Caco-2 (cell line): ENCODE measurements around the gene C4orf54. TPM values are rescaled to one million over a fixed set of nuclear protein-coding genes. Genes with fewer than 3 reads are reported as not detected.

Experiments
- BruUV-seq: library from RNA; stranded (reverse); fragments of 400-500 nt; replicated peaks from 2 replicates; lab custom pipeline; 2021; lab: Mats Ljungman, UMichigan
- CTCF ChIA-PET: fragments of 300-600 bp; sonication (Branson Sonifier 250); formaldehyde crosslinking; loops from one replicate; lab custom pipeline; 2022; ENCODE audit warnings: antibody characterized with exemption; lab: Charles Lee
- POLR2A ChIA-PET: fragments of 300-600 bp; sonication (Branson Sonifier 250); formaldehyde crosslinking; loops from one replicate; lab custom pipeline; 2022; ENCODE audit warnings: antibody characterized with exemption; lab: Charles Lee
- DNase-seq, 2 experiments: peaks; one replicate each; pipeline versions ENCODE4 v3.0.0 to v3.0.0-alpha.2; 2020 to 2022
- H3K27me3 ChIP-seq: replicated peaks from 2 replicates; pipeline ENCODE4 v1.6.0; 2011; ENCODE audit warnings: low read length; ENCODE audit not compliant: control insufficient read depth, insufficient read depth
- H3K36me3 ChIP-seq: 2 replicates; pipeline ENCODE4 v1.5.1; 2011; ENCODE audit warnings: low read length; ENCODE audit not compliant: control insufficient read depth, insufficient read depth
- H3K4me1 ChIP-seq: fragments of 250-450 bp; sonication (Bioruptor Pico); 2 replicates; pipeline ENCODE4 v1.5.1; 2020; ENCODE audit warnings: mild to moderate bottlenecking
- H3K4me3 ChIP-seq: 2 replicates; pipeline ENCODE4 v1.5.1; 2011; ENCODE audit warnings: low read depth, mild to moderate bottlenecking, control low read depth, low read length
- H3K9me3 ChIP-seq: fragments of 250-450 bp; sonication (Bioruptor Pico); 2 replicates; pipeline ENCODE4 v1.5.1; 2020; ENCODE audit warnings: mild to moderate bottlenecking, moderate library complexity
- H3K27ac Mint-ChIP-seq: one replicate; pipeline ENCODE4 v1.8.0; 2022; ENCODE audit warnings: mixed read lengths; ENCODE audit not compliant: unreplicated experiment
- H3K27me3 Mint-ChIP-seq: one replicate; pipeline ENCODE4 v1.8.0; 2022; ENCODE audit warnings: mixed read lengths; ENCODE audit not compliant: insufficient read depth, unreplicated experiment
- H3K36me3 Mint-ChIP-seq: one replicate; pipeline ENCODE4 v1.8.0; 2022; ENCODE audit warnings: mild to moderate bottlenecking, mixed read lengths; ENCODE audit not compliant: insufficient read depth, unreplicated experiment
- H3K4me1 Mint-ChIP-seq: one replicate; pipeline ENCODE4 v1.8.0; 2022; ENCODE audit warnings: low read depth, mixed read lengths; ENCODE audit not compliant: unreplicated experiment
- H3K4me3 Mint-ChIP-seq: one replicate; pipeline ENCODE4 v1.8.0; 2022; ENCODE audit warnings: mild to moderate bottlenecking, moderate library complexity, mixed read lengths; ENCODE audit not compliant: unreplicated experiment
- H3K9me3 Mint-ChIP-seq: one replicate; pipeline ENCODE4 v1.8.0; 2022; ENCODE audit warnings: mixed read lengths; ENCODE audit not compliant: unreplicated experiment
- CTCF ChIP-seq, 2 experiments: fragments of 200-600 bp in 1 of 2; IDR thresholded peaks; 1 replicate in 1 of 2; 2 replicates in 1 of 2; pipeline versions ENCODE4 v1.5.1 to v1.8.0; 2011 to 2022; ENCODE audit warnings: antibody characterized with exemption in 1 of 2, control low read depth in 1 of 2, inconsistent platforms in 1 of 2, low read depth in 1 of 2, low read length in 1 of 2, mild to moderate bottlenecking in 1 of 2, moderate library complexity in 1 of 2; ENCODE audit not compliant: insufficient read depth in 1 of 2, severe bottlenecking in 1 of 2, unreplicated experiment in 1 of 2
- intact Hi-C: fragments of 100-400 bp; cut with micrococcal nuclease; formaldehyde crosslinking; loops from one replicate; pipeline ENCODE4 v1.10.0; 2022; ENCODE audit not compliant: unreplicated experiment
- total RNA-seq: library from RNA; stranded (reverse); gene quantifications from 2 replicates; pipeline ENCODE4 v1.2.3, GENCODE V29; 2022

C4orf54 gene
- total RNA-seq, 1 experiment from 2014 or later: not detected

GRCh38 chr4:99630857-99631360, 26.7 kb downstream of the C4orf54 start:
- DNase-seq: no peak
- H3K27ac Mint-ChIP-seq: no peak overlapping the region
- no peak for TF ChIP-seq CTCF (IDR thresholded peaks at IDR 0.05; ENCODE audit: insufficient read depth in 1 of 2, low read depth in 1 of 2, low read length in 1 of 2, severe bottlenecking in 1 of 2, unreplicated experiment in 1 of 2)
- BruUV-seq: no TSS peak
- no peaks in the 10 kb centered on the region for H3K36me3 Mint-ChIP-seq
- Histone ChIP-seq H3K9me3 (no peaks in the 10 kb centered on the region), H3K27me3 (no peaks in the 10 kb centered on the region), H3K4me1 (no peaks in the 10 kb centered on the region; the same call in 1 of the 2 replicates), H3K4me3 (no peak overlapping the region), H3K36me3 (no peaks in the 10 kb centered on the region)
- H3K9me3 Mint-ChIP-seq: no peaks in the 10 kb centered on the region
- H3K4me3 Mint-ChIP-seq: no peak overlapping the region
- no peaks in the 10 kb centered on the region for H3K27me3 Mint-ChIP-seq
- ChIA-PET POLR2A (no interaction called here), CTCF (no interaction called here)
- intact Hi-C loops: no loop called here
- H3K4me1 Mint-ChIP-seq: peaks cover 9% of the 10 kb centered on the region

- TF ChIP-seq CTCF (IDR thresholded peaks at IDR 0.05; ENCODE audit: insufficient read depth in 1 of 2, low read depth in 1 of 2, low read length in 1 of 2, severe bottlenecking in 1 of 2, unreplicated experiment in 1 of 2): no peak
- H3K36me3 Mint-ChIP-seq: no peaks in the 10 kb centered on the region
- H3K4me3 Mint-ChIP-seq: no peak overlapping the region
Observed at GRCh38 chr4:99629962-99630554, 27.6 kb downstream of the C4orf54 start.

GRCh38 chr4:99628040-99628439, 29.6 kb downstream of the C4orf54 start:
- H3K36me3 ChIP-seq: no peaks in the 10 kb centered on the region
- peaks cover 9% of the 10 kb centered on the region for H3K4me1 Mint-ChIP-seq
- H3K27me3 ChIP-seq: no peaks in the 10 kb centered on the region
- H3K4me3 Mint-ChIP-seq: no peak overlapping the region
- H3K4me1 ChIP-seq: no peaks in the 10 kb centered on the region; the same call in 1 of the 2 replicates
- no peak for TF ChIP-seq CTCF (IDR thresholded peaks at IDR 0.05; ENCODE audit: insufficient read depth in 1 of 2, low read depth in 1 of 2, low read length in 1 of 2, severe bottlenecking in 1 of 2, unreplicated experiment in 1 of 2)
- H3K9me3 Mint-ChIP-seq: no peaks in the 10 kb centered on the region
- no peak overlapping the region for H3K27ac Mint-ChIP-seq
- POLR2A ChIA-PET: no interaction called here
- DNase-seq: no peak
- H3K4me3 ChIP-seq: no peak overlapping the region
- intact Hi-C loops: no loop called here
- BruUV-seq: no TSS peak
- H3K9me3 ChIP-seq: no peaks in the 10 kb centered on the region
- CTCF ChIA-PET: no interaction called here
- H3K27me3 Mint-ChIP-seq: no peaks in the 10 kb centered on the region
- H3K36me3 Mint-ChIP-seq: no peaks in the 10 kb centered on the region

More at GRCh38 chr4:99629962-99630554, 27.6 kb downstream of the C4orf54 start:
- Histone ChIP-seq H3K4me1 (no peaks in the 10 kb centered on the region; the same call in 1 of the 2 replicates), H3K36me3 (no peaks in the 10 kb centered on the region), H3K4me3 (no peak overlapping the region), H3K27me3 (no peaks in the 10 kb centered on the region), H3K9me3 (no peaks in the 10 kb centered on the region)
- intact Hi-C loops: no loop called here
- DNase-seq: no peak
- Mint-ChIP-seq H3K4me1 (peaks cover 9% of the 10 kb centered on the region), H3K27me3 (no peaks in the 10 kb centered on the region), H3K27ac (no peak overlapping the region), H3K9me3 (no peaks in the 10 kb centered on the region)
- ChIA-PET CTCF (interaction anchor here (0.7 kb wide), 1 partner anchor 36 kb away, joined by 3 read pairs; no protein-coding TSS in a partner anchor), POLR2A (no interaction called here)
- BruUV-seq: no TSS peak
